Activated CD8-positive, alpha-beta memory T cell treated with anti-CD3 and anti-CD28 coated beads for 1 hour (primary cell): ENCODE data around the gene PNMA1.

ENCODE experiments used
- DNase-seq, 2 donors: peaks; one replicate each; pipeline ENCODE4 v3.0.0-alpha.2; 2020; ENCODE audit warnings: low read depth in 1 of 2; ENCODE audit errors: extremely low read depth in 1 of 2

Gene PNMA1

GRCh38 chr14:73739174-73739898 lies 25.2 kb upstream of the PNMA1 start:
- DNase-seq: no peak

GRCh38 chr14:73738518-73739173 lies 24.5 kb upstream of the PNMA1 start:
- DNase-seq: no peak

- no peak for DNase-seq
These were observed 22.7 kb upstream of the PNMA1 start for GRCh38 chr14:73736842-73737241.

- no peak for DNase-seq
These were observed 17.8 kb upstream of the PNMA1 start for GRCh38 chr14:73732006-73732405.

GRCh38 chr14:73731111-73731510 lies 16.9 kb upstream of the PNMA1 start:
- no peak for DNase-seq

GRCh38 chr14:73729556-73730265 lies 15.5 kb upstream of the PNMA1 start:
- DNase-seq: no peak

- DNase-seq: peak; percentile 75 to 87
These were observed 14.6 kb upstream of the PNMA1 start for GRCh38 chr14:73728717-73729330.

GRCh38 chr14:73727166-73727565 lies 13.0 kb upstream of the PNMA1 start:
- no peak for DNase-seq

- no peak for DNase-seq
These were observed 12.1 kb upstream of the PNMA1 start for GRCh38 chr14:73726025-73726961.

- no peak for DNase-seq
These were observed 11.2 kb upstream of the PNMA1 start for GRCh38 chr14:73725116-73726024.

GRCh38 chr14:73724696-73725095 lies 10.5 kb upstream of the PNMA1 start:
- no peak for DNase-seq

GRCh38 chr14:73723797-73724661 lies 9.8 kb upstream of the PNMA1 start:
- DNase-seq: no peak

- no peak for DNase-seq
These were observed 9.2 kb upstream of the PNMA1 start for GRCh38 chr14:73723406-73723796.

GRCh38 chr14:73722581-73722980 lies 8.4 kb upstream of the PNMA1 start:
- no peak for DNase-seq

GRCh38 chr14:73721101-73721821 lies 7.1 kb upstream of the PNMA1 start:
- DNase-seq: no peak

- DNase-seq: no peak
These were observed 6.5 kb upstream of the PNMA1 start for GRCh38 chr14:73720636-73721035.

- DNase-seq: no peak
These were observed 5.6 kb upstream of the PNMA1 start for GRCh38 chr14:73719791-73720190.

- DNase-seq: no peak
These were observed 5.2 kb upstream of the PNMA1 start for GRCh38 chr14:73719361-73719760.
